K562 (cell line): ENCODE measurements around the gene LSP1. TPM values are rescaled to one million over a fixed set of nuclear protein-coding genes. Genes with fewer than 3 reads are reported as not detected.

Experiments used
- BRCA1 ChIP-seq, 2 experiments: fragments of 450-650 bp in 1 of 2; sonication (generic) in 1 of 2; formaldehyde crosslinking in 1 of 2; IDR thresholded peaks; 2 replicates each; pipeline versions ENCODE4 v1.5.0 to v1.6.1; 2017 to 2020; ENCODE audit warnings: mild to moderate bottlenecking in 1 of 2, missing genetic modification reagents in 1 of 2
- CSDE1 ChIP-seq, 2 experiments: fragments of 450-650 bp; IDR thresholded peaks; 2 replicates each; pipeline ENCODE4 v1.6.1; 2016; ENCODE audit warnings: mild to moderate bottlenecking in 1 of 2
- CUX1 ChIP-seq: fragments of 200-800 bp; sonication (Bioruptor generic); IDR thresholded peaks from 2 replicates; pipeline ENCODE4 v1.6.1; 2016; ENCODE audit warnings: missing genetic modification characterization, missing compliant biosample characterization
- ESRRA ChIP-seq: fragments of 450-650 bp; IDR thresholded peaks from 2 replicates; pipeline ENCODE4 v1.6.1; 2014; ENCODE audit warnings: low read depth, mild to moderate bottlenecking, moderate library complexity, borderline replicate concordance
- ETV5 ChIP-seq: sonication (generic); formaldehyde crosslinking; IDR thresholded peaks from 2 replicates; pipeline ENCODE4 v1.4.0; 2020; ENCODE audit warnings: low read depth, mild to moderate bottlenecking, missing genetic modification reagents
- MXI1 ChIP-seq: IDR thresholded peaks from 2 replicates; pipeline ENCODE4 v1.6.1; 2011; ENCODE audit warnings: low read depth, mild to moderate bottlenecking, improper control_type of control experiment, low read length
- SMAD4 ChIP-seq: fragments of 250-450 bp; sonication (Bioruptor Pico); conservative IDR thresholded peaks from 2 replicates; pipeline ENCODE4 v1.8.0; 2021; ENCODE audit warnings: inconsistent platforms, mild to moderate bottlenecking, moderate library complexity
- SMARCB1 ChIP-seq: IDR thresholded peaks from 2 replicates; pipeline ENCODE4 v1.6.1; 2011; ENCODE audit warnings: improper control_type of control experiment, low read depth; ENCODE audit not compliant: insufficient read length
- SREBF2 ChIP-seq: sonication (generic); formaldehyde crosslinking; IDR thresholded peaks from 2 replicates; pipeline ENCODE4 v1.4.0; 2020; ENCODE audit warnings: mild to moderate bottlenecking, missing genetic modification reagents
- TAF15 ChIP-seq: fragments of 200-400 bp; formaldehyde crosslinking; IDR thresholded peaks from 2 replicates; pipeline ENCODE4 v1.6.1; 2017; ENCODE audit warnings: mild to moderate bottlenecking, low read depth, low read length, moderate library complexity
- TAF7 ChIP-seq: fragments of 450-650 bp; IDR thresholded peaks from 2 replicates; pipeline ENCODE4 v1.6.1; 2016; ENCODE audit warnings: missing genetic modification characterization, missing compliant biosample characterization
- TSC22D4 ChIP-seq: fragments of 450-650 bp; IDR thresholded peaks from 2 replicates; pipeline ENCODE4 v1.6.1; 2016; ENCODE audit warnings: missing genetic modification characterization, missing biosample characterization, control low read depth
- XRCC5 ChIP-seq: fragments of 200-400 bp; formaldehyde crosslinking; IDR thresholded peaks from 2 replicates; pipeline ENCODE4 v1.6.1; 2017; ENCODE audit warnings: low read depth, mild to moderate bottlenecking, low read length
- ZBTB43 ChIP-seq: sonication (generic); formaldehyde crosslinking; IDR thresholded peaks from 2 replicates; pipeline ENCODE4 v1.8.0; 2023; ENCODE audit warnings: mild to moderate bottlenecking, missing genetic modification reagents
- ZFP1 ChIP-seq: fragments of 450-650 bp; formaldehyde crosslinking; IDR thresholded peaks from 2 replicates; pipeline ENCODE4 v1.4.0; 2020; ENCODE audit warnings: mild to moderate bottlenecking, mixed read lengths
- ZNF165 ChIP-seq: fragments of 250-450 bp; sonication (Bioruptor Pico); IDR thresholded peaks from 2 replicates; pipeline ENCODE4 v1.4.0; 2020; ENCODE audit warnings: borderline replicate concordance
- ZNF707 ChIP-seq: fragments of 250-450 bp; sonication (Bioruptor Pico); conservative IDR thresholded peaks from 2 replicates; pipeline ENCODE4 v1.8.0; 2022; ENCODE audit warnings: inconsistent platforms, mild to moderate bottlenecking, moderate library complexity
- polyA plus RNA-seq, 8 experiments: library from polyadenylated mRNA; depleted of rRNA in 4 of 8; stranded (reverse) in 5 of 8; unstranded in 3 of 8; fragments of >200 nt; fragmentation: Nextera tagmentation in 2 of 8; fragmentation: Illumina TruSeq in 1 of 8; extraction: Ambion mirVana in 2 of 8; extraction: Trizol in 1 of 8; gene quantifications; 2 replicates each; pipeline versions ENCODE4 v1.2.1 to v1.2.3, GENCODE V29; 2011 to 2014; ENCODE audit warnings: inconsistent platforms in 1 of 8, missing spikeins in 1 of 8
- total RNA-seq, 7 experiments: library from RNA; depleted of rRNA in 6 of 7; stranded (reverse); fragments of >200 nt in 6 of 7; fragmentation: Illumina TruSeq in 2 of 7; extraction: Trizol in 2 of 7; gene quantifications; 2 replicates each; pipeline versions ENCODE4 v1.2.1 to v1.2.3, GENCODE V29; 2011 to 2021; ENCODE audit warnings: low replicate concordance in 1 of 7
- TF ChIP-seq, protein P1 (sequence below): fragments of 250-450 bp; sonication (Bioruptor Pico); IDR thresholded peaks from 2 replicates; pipeline ENCODE4 v1.8.0; 2021; ENCODE audit warnings: mild to moderate bottlenecking, moderate library complexity
- TF ChIP-seq, protein P2 (sequence below): fragments of 450-650 bp; IDR thresholded peaks from 2 replicates; pipeline ENCODE4 v1.6.1; 2016; ENCODE audit warnings: missing biosample characterization, missing genetic modification characterization

LSP1 gene
- total and polyA plus RNA-seq, 9 of the 15 experiments (the other 6 are each of a cell fraction or from before 2014, with no cell fraction given) = 0.08 to 2.9 (median 0.65) TPM; not detected in 2

- TF ChIP-seq CUX1 (no peak), XRCC5 (no peak), ZNF707 (CRISPR knock-in tag) (no peak), TAF15 (no peak), ESRRA (no peak), SREBF2 (no peak), SMARCB1 (no peak), TSC22D4 (tag) (no peak), ETV5 (CRISPR knock-in tag) (peak; percentile 82), ZBTB43 (CRISPR knock-in tag) (no peak), MXI1 (no peak), SMAD4 (CRISPR knock-in tag) (peak; percentile 83), CSDE1 (IDR thresholded peaks at IDR 0.05) (no peak), ZNF165 (CRISPR knock-in tag) (no peak), TAF7 (tag) (no peak), ZFP1 (CRISPR knock-in tag) (no peak), BRCA1 (IDR thresholded peaks at IDR 0.05) (no peak), BRCA1 (CRISPR knock-in tag; IDR thresholded peaks at IDR 0.05) (no peak)
- TF ChIP-seq, protein P1, sequence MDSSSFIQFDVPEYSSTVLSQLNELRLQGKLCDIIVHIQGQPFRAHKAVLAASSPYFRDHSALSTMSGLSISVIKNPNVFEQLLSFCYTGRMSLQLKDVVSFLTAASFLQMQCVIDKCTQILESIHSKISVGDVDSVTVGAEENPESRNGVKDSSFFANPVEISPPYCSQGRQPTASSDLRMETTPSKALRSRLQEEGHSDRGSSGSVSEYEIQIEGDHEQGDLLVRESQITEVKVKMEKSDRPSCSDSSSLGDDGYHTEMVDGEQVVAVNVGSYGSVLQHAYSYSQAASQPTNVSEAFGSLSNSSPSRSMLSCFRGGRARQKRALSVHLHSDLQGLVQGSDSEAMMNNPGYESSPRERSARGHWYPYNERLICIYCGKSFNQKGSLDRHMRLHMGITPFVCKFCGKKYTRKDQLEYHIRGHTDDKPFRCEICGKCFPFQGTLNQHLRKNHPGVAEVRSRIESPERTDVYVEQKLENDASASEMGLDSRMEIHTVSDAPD = no peak
- TF ChIP-seq, protein P2, sequence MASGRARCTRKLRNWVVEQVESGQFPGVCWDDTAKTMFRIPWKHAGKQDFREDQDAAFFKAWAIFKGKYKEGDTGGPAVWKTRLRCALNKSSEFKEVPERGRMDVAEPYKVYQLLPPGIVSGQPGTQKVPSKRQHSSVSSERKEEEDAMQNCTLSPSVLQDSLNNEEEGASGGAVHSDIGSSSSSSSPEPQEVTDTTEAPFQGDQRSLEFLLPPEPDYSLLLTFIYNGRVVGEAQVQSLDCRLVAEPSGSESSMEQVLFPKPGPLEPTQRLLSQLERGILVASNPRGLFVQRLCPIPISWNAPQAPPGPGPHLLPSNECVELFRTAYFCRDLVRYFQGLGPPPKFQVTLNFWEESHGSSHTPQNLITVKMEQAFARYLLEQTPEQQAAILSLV = no peak
Measured at GRCh38 chr11:1844221-1845094, 8.4 kb upstream of the LSP1 start (continued).
